ENCODE data around the gene EPB41L2.

EPB41L2 gene

DNA sequence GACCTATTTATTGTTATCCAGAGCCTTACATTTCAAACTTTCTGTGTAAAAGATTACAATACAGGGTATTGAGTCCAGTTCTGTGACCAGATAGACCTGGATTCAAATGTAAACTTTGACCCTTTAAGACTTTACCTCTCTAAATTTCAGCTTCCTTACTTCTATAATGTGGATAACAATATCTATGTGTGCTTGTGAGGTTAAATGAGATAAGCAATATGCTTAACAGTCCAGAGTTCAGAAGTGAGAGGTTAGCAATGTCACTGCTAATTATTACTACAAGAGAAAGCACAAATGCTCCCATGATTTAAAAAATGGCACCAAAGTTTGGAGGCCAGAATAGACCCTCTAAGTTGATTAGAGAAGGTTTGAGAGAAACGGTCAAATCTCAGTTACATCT is 27.5 kb downstream of the EPB41L2 start:
- H3K27ac ChIP-seq = no peak overlapping the region
- TF ChIP-seq CTCF (conservative IDR thresholded peaks at IDR 0.05) = no peak

DNA sequence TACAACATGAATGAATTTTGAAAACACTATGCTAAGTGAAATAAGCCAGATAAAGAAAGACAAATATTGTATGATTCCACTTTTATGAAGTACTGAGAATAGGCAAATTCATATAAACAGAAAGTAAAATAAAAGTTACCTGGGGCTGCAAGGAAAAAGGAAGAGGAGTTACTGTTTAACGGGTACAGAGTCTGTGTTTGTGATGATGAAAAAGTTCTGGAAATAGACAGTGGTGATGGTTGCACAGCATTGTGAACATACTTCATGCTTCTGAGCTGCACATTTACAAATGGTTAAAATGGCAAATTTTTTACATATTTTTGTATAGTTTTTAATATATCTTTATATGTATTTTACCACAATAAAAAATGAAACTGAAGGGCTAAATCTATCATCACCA is 29.4 kb downstream of the EPB41L2 start:
- no peak for TF ChIP-seq CTCF (conservative IDR thresholded peaks at IDR 0.05)

GRCh38 chr6:131029626-131030297 is 33.3 kb downstream of the EPB41L2 start:
- no peak for TF ChIP-seq CTCF (conservative IDR thresholded peaks at IDR 0.05)
- no peak overlapping the region for H3K27ac ChIP-seq

More for the DNA sequence above, 29.4 kb downstream of the EPB41L2 start:
- no peak overlapping the region for H3K27ac ChIP-seq

DNA sequence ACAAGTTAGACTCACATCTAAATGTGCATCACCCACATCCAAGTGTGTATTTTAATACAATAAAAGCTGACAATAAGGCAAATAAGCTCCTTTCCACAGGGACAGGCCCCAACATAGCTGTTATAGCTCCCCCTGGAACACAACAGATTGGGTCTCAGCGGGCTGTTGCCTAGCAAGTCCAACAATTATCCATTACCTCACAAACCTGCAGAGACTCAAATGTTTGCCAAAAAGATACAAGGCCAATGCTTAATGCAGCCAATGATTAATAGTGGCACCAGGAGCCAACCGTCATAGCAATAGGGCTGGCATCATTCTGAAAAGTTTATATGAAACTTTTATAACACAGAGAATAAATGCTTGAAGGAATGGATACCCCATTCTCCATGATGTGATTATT is 35.7 kb downstream of the EPB41L2 start:
- H3K27ac ChIP-seq = no peak overlapping the region
- no peak for TF ChIP-seq CTCF (conservative IDR thresholded peaks at IDR 0.05)

GRCh38 chr6:131026243-131026642 is 36.8 kb downstream of the EPB41L2 start:
- TF ChIP-seq CTCF (conservative IDR thresholded peaks at IDR 0.05) = no peak
- H3K27ac ChIP-seq = no peak overlapping the region

DNA sequence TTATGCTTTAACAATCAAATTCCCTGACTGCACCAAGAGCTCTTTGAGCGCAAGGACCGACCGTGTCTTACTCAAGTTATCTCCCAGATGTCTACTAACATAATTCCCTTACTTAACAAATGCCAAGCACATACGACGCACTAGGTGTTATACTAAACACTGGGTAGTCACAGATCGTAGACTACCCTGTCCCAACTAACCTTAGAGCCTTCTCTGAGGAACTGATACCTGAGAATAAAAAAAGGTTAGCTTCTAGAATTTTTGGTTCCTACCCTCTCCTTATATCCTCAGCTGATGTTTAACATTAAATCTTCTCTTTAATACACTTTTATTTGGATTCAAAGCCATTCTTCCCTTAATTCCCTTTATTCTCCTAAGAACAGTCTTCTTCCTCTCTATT is 38.5 kb downstream of the EPB41L2 start:
- no peak overlapping the region for H3K27ac ChIP-seq
- no peak for TF ChIP-seq CTCF (conservative IDR thresholded peaks at IDR 0.05)

DNA sequence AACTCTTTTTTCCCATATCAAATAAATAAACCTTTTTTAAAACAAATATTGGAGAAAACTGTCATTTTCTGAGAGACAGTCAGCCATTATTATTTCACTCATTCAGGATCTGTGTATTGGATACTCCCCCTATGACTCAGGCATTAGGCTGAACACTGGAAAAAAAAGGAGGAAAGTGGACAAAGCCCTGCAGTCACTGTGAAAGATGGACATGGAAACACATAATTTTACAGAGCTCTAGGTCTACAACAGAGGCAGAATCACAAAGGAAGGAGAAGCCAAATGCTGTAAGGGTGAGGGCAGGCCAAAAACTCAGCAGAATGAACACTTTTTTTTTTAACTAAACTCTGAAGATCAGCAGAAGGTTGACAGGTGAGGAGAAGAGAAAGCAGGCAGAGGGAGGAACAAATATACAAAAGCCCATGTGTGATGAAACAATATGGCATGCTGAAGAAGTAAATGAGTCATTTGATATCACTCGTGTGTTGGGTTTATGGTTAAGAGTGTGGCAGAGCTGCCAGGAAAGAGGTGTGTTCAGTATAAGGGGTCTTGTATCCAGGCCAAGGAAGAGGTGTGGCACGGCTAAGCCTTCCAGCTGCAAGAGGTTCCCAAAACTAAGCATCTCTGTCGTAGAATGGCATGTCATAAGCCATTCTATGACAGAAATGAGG is 39.1 kb downstream of the EPB41L2 start:
- no peak overlapping the region for H3K27ac ChIP-seq

More for the DNA sequence above, 39.1 kb downstream of the EPB41L2 start:
- no peak for TF ChIP-seq CTCF (conservative IDR thresholded peaks at IDR 0.05)

Data from VCaP (cell line).